ENCODE results near the gene GIGYF2.
"Not testable (repeated sequence)": the region's sequence is repeated elsewhere in the genome, so short reads cannot be mapped to it uniquely, and the experiment has no call there.

GIGYF2 gene

GRCh38 chr2:232817756-232818155 is 120.6 kb downstream of the GIGYF2 start:
- no peak for DNase-seq

GRCh38 chr2:232829988-232830387 is 132.9 kb downstream of the GIGYF2 start:
- DNase-seq, result no peak

GRCh38 chr2:232831496-232831895 is 134.4 kb downstream of the GIGYF2 start:
- DNase-seq, result no peak

- DNase-seq, result no peak
These were observed 136.7 kb downstream of the GIGYF2 start for GRCh38 chr2:232833830-232834229.

GRCh38 chr2:232835687-232836208 is 138.6 kb downstream of the GIGYF2 start:
- DNase-seq, result no peak

- no peak for DNase-seq
These were observed 139.8 kb downstream of the GIGYF2 start for GRCh38 chr2:232836934-232837333.

DNA sequence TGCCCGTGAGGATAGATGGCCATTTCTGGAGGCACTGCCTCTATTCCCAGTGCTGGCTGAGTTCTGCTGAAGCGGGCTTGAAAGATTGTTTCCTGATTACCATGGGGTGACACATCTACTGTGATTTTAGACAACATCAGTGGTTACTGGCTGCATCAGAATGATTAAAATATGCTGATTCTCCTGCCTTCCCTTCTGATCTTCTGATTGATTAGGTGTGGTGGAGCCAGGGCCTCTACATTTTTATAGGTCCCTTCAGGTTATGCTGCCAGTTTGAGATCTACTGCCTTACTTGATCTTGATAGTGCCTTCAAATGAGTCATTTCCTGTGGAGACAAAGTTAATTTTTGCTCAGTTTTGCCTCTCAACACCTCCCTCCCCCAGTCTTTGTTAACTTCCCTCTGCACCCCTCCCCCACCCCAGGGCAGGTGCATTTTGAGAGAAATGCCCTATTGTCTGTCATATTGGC is 141.3 kb downstream of the GIGYF2 start:
- DNase-seq, result no peak

- DNase-seq, result no peak
These were observed 142.4 kb downstream of the GIGYF2 start for GRCh38 chr2:232839411-232840079.

- no peak for DNase-seq
These were observed 145.6 kb downstream of the GIGYF2 start for GRCh38 chr2:232842689-232843088.

- DNase-seq, result no peak
These were observed 146.7 kb downstream of the GIGYF2 start for GRCh38 chr2:232843834-232844233.

DNA sequence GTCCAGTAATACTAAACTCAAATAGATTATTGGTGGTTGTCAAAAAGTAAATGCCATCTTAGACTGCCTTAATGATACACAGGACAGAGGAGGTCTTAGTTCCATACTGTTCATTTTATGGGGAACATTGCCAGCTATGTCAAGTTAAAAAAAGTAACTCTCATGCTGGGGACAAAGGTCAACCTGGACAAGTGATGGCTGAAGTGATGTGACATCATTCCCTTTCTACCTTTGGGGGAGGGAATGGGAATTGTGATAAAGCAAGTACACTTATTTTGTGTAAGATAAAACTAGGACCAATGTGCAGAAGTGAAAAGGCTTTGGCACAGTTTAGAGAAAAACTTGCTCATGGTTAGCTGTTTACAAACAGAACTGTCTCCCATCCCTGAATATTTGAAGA is 148.9 kb downstream of the GIGYF2 start:
- no peak for DNase-seq

GRCh38 chr2:232850039-232850438 is 152.9 kb downstream of the GIGYF2 start:
- no peak for DNase-seq

GRCh38 chr2:232852081-232852480 is 154.9 kb downstream of the GIGYF2 start:
- not testable (repeated sequence) for DNase-seq

GRCh38 chr2:232852676-232853075 is 155.5 kb downstream of the GIGYF2 start:
- no peak for DNase-seq

DNA sequence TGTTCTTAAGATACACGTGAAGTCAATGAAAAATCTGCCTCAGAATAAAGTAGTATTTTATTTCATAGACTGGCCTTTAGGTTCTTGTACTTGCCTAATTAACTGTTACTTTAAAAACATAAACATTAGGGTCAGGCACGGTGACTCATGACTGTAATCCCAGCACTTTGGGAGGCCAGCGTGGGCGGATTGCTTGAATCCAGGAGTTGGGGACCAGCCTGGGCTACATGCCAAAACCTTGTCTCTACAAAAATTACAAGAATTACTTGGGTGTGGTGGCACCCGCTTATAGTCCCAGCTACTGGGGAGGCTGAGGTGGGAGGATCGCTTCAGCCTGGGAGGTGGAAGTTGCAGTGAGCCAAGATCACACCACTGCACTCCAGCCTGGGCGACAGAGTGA is 157.0 kb downstream of the GIGYF2 start:
- no peak for DNase-seq

GRCh38 chr2:232857158-232857563 is 160.0 kb downstream of the GIGYF2 start:
- no peak for DNase-seq

- no peak for DNase-seq
These were observed 162.3 kb downstream of the GIGYF2 start for GRCh38 chr2:232859385-232859916.

DNA sequence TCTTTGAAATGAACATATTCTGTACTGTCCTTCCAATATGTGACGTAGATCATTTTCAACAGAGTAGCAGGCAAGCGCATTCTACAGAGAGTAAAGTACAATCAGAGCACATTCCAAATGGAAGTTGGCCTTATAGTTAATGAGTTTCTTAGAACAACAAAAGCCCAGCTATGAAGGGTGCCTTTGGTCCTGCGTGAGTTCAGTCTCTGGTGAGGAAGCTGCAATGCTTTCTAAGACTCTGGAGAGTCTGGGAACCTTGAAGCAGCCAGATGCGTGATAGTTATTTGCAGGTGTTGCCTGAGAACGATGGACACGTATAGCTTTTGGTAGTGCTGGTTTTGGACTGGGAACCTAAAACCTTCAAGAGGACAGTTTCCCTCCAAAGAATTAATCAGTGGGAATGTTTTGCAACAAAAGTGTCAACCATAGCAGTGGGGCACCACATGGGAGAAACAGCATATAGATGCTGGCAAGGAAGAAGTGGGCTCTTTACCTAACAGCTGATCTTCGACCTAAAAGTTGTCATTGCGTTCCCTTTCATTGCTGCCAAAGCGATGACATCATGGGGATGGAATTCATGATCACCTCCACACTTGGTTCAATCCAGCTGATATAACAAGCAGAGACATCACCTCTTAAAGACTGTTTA is 163.6 kb downstream of the GIGYF2 start:
- DNase-seq, result no peak

- DNase-seq, result no peak
These were observed 164.2 kb downstream of the GIGYF2 start for GRCh38 chr2:232861353-232861752.

- no peak for DNase-seq
These were observed 166.9 kb downstream of the GIGYF2 start for GRCh38 chr2:232863996-232864395.

GRCh38 chr2:232865165-232865564 is 168.0 kb downstream of the GIGYF2 start:
- DNase-seq, result no peak

DNA sequence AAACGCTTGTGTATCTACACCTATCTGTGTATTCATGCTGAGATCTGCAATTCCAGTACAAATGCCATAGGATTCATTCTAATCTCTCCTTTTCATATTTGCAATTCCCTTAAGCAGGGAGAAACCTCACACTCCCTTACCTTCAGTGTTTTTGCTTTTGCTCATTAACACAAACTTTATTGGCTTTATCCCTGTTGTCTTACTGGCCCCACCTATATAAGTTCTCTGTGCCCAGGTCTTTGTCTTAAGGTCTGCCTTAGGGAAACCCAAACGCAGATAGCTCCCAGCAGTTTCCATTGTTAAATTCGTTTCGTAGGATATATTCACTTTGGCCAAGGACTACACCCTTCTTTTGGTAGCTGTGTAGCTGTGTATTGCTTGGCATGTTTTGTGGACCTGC is 169.0 kb downstream of the GIGYF2 start:
- no peak for DNase-seq

DNA sequence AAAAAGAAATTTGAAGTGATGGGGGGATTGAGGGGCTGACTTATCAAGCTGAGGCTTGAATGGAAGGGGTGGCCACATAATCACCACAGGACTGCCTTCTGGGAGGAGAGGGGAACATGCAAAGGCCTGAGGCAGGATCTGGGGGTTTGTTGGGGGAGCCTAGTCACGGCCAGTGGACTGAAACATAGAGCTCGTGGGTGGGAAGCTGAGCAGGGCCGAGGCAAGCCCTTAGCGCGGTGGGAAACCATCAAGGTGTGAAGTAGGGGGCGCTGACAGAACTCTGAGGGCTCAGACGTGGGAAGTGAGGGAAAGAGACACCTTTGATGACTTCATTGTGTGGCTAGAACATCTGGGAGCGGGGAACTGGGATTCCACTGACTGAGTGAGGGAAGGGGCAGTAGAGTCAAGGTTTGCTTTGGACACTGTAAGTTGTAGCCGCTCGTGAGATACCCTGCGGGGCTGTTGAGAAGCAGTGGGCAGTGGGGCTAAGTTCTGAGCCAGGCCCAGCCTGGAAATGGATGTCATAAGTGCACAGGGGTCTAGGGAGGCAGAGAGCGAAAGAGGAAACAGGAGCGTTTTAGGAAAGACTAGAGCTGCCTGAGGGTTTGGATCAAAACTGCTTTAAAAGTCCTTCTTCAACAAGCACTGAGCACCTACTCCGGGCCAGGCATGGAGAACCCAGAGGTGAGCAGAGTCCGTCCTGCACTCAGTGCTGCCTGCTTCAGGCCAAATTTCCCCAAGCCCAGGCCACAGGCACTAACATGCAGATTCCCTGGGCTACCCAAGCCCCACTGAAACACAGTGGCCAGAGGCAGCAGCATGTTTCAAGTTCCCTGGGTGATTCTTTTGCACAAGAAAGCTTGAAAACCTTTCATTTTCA is 172.2 kb downstream of the GIGYF2 start:
- no peak for DNase-seq

All from NCI-H1092 treated with DMSO at 0.1 percent for 48 hours (cell line).